IMR-90 (cell line): ENCODE results near the gene TBCK. TPM values are rescaled to one million over a fixed set of nuclear protein-coding genes. Genes with fewer than 3 reads are reported as not detected.

Experiments used
- ATAC-seq: fragments of 200-7000 bp; cut with Tn5 transposase; 2 replicates; pipeline ENCODE4 v1.9.1; 2020; ENCODE audit warnings: low read depth, mild to moderate bottlenecking, moderate library complexity
- BruUV-seq: library from RNA; stranded (reverse); fragments of 400-500 nt; replicated peaks from 2 replicates; lab custom pipeline; 2021; lab: Mats Ljungman, UMichigan
- CTCF ChIA-PET: fragments of 300-600 bp; formaldehyde crosslinking; extraction: SDS; loops from one replicate; lab custom pipeline; 2021; ENCODE audit warnings: antibody characterized with exemption; lab: Yijun Ruan, JAX
- POLR2A ChIA-PET: fragments of 300-600 bp; sonication (Branson Sonifier 250); formaldehyde crosslinking; loops from one replicate; lab custom pipeline; 2022; ENCODE audit warnings: antibody characterized with exemption; ENCODE audit not compliant: unreplicated experiment; lab: Charles Lee
- DNase-seq: peaks from one replicate; pipeline ENCODE4 v3.0.0; 2013
- H2AFZ ChIP-seq: replicated peaks from 2 replicates; pipeline ENCODE3; 2013; ENCODE audit warnings: low read length, mild to moderate bottlenecking; ENCODE audit not compliant: poor library complexity
- H2AK5ac ChIP-seq: 2 replicates; pipeline ENCODE4 v1.6.1; 2013; ENCODE audit warnings: low read depth, low read length, inconsistent platforms
- H2AK9ac ChIP-seq: replicated peaks from 2 replicates; pipeline ENCODE3; 2013; ENCODE audit warnings: mild to moderate bottlenecking, low read depth, low read length, moderate library complexity; ENCODE audit not compliant: poor library complexity
- H2BK120ac ChIP-seq: 2 replicates; pipeline ENCODE4 v1.6.1; 2013; ENCODE audit warnings: low read depth, low read length, inconsistent platforms
- H2BK15ac ChIP-seq: 3 replicates; pipeline ENCODE4 v1.6.1; 2013; ENCODE audit warnings: low read depth, low read length, inconsistent platforms
- H2BK20ac ChIP-seq: 2 replicates; pipeline ENCODE4 v1.6.1; 2013; ENCODE audit warnings: low read depth, mild to moderate bottlenecking, inconsistent platforms, low read length, moderate library complexity
- H2BK5ac ChIP-seq: 2 replicates; pipeline ENCODE4 v1.6.1; 2013; ENCODE audit warnings: mild to moderate bottlenecking, low read depth, low read length, inconsistent platforms; ENCODE audit not compliant: poor library complexity, severe bottlenecking
- H3K14ac ChIP-seq: replicated peaks from 2 replicates; pipeline ENCODE4 v1.6.1; 2013; ENCODE audit warnings: low read depth, low read length, inconsistent platforms
- H3K18ac ChIP-seq: 2 replicates; pipeline ENCODE4 v1.6.1; 2013; ENCODE audit warnings: low read depth, low read length, control low read depth
- H3K23ac ChIP-seq: 2 replicates; pipeline ENCODE4 v1.6.1; 2013; ENCODE audit warnings: low read depth, low read length, inconsistent platforms
- H3K27ac ChIP-seq: 2 replicates; pipeline ENCODE4 v1.5.1; 2013; ENCODE audit warnings: mild to moderate bottlenecking, control low read depth, low read length; ENCODE audit not compliant: insufficient read depth
- H3K27me3 ChIP-seq: 2 replicates; pipeline ENCODE4 v1.6.1; 2013; ENCODE audit warnings: low read length; ENCODE audit not compliant: control insufficient read depth, insufficient read depth
- H3K36me3 ChIP-seq: 2 replicates; pipeline ENCODE4 v1.6.1; 2013; ENCODE audit warnings: low read length, mixed read lengths; ENCODE audit not compliant: control insufficient read depth, insufficient read depth
- H3K4ac ChIP-seq: 2 replicates; pipeline ENCODE4 v1.6.1; 2013; ENCODE audit warnings: low read depth, low read length, inconsistent platforms
- H3K4me1 ChIP-seq: 2 replicates; pipeline ENCODE4 v1.6.1; 2013; ENCODE audit warnings: low read length, mixed read lengths; ENCODE audit not compliant: control insufficient read depth, insufficient read depth
- H3K4me2 ChIP-seq: 2 replicates; pipeline ENCODE4 v1.6.1; 2013; ENCODE audit warnings: low read depth, mild to moderate bottlenecking, control low read depth, low read length, moderate library complexity
- H3K4me3 ChIP-seq: 2 replicates; pipeline ENCODE4 v1.5.1; 2013; ENCODE audit warnings: low read depth, mild to moderate bottlenecking, control low read depth, low read length, moderate library complexity; ENCODE audit not compliant: insufficient read depth
- H3K56ac ChIP-seq: 2 replicates; pipeline ENCODE4 v1.6.1; 2013; ENCODE audit warnings: low read length, inconsistent platforms; ENCODE audit not compliant: insufficient read depth; ENCODE audit errors: extremely low read depth
- H3K79me1 ChIP-seq, 2 experiments: 2 replicates each; pipeline ENCODE4 v1.6.1; 2013; ENCODE audit warnings: low read length in 2 of 2, inconsistent platforms in 1 of 2, low read depth in 1 of 2
- H3K9ac ChIP-seq: 2 replicates; pipeline ENCODE4 v1.6.1; 2013; ENCODE audit warnings: low read depth, low read length, control low read depth
- H3K9me1 ChIP-seq: 2 replicates; pipeline ENCODE4 v1.6.1; 2013; ENCODE audit warnings: low read length, inconsistent platforms; ENCODE audit not compliant: insufficient read depth
- H3K9me3 ChIP-seq: 2 replicates; pipeline ENCODE4 v1.6.1; 2013; ENCODE audit warnings: low read length; ENCODE audit not compliant: control insufficient read depth, insufficient read depth
- H4K20me1 ChIP-seq: 2 replicates; pipeline ENCODE4 v1.6.1; 2013; ENCODE audit warnings: low read length, inconsistent platforms; ENCODE audit not compliant: insufficient read depth
- H4K5ac ChIP-seq: 2 replicates; pipeline ENCODE4 v1.6.1; 2013; ENCODE audit warnings: mild to moderate bottlenecking, low read depth, low read length, control low read depth
- H4K8ac ChIP-seq, 2 experiments: 2 replicates each; pipeline ENCODE4 v1.6.1; 2013; ENCODE audit warnings: low read depth in 2 of 2, low read length in 2 of 2, control low read depth in 1 of 2, inconsistent platforms in 1 of 2
- H4K91ac ChIP-seq: 2 replicates; pipeline ENCODE4 v1.6.1; 2013; ENCODE audit warnings: low read depth, low read length, inconsistent platforms; ENCODE audit not compliant: insufficient read depth
- BHLHE40 ChIP-seq: fragments of 150-350 bp; IDR thresholded peaks from 2 replicates; pipeline ENCODE4 v1.6.1; 2016; ENCODE audit warnings: mild to moderate bottlenecking, low read depth, low read length
- CEBPB ChIP-seq: IDR thresholded peaks from 2 replicates; pipeline ENCODE4 v1.6.1; 2012; ENCODE audit warnings: low read depth, low read length, improper control_type of control experiment
- CHD1 ChIP-seq: IDR thresholded peaks from 2 replicates; pipeline ENCODE4 v1.6.1; 2012; ENCODE audit warnings: low read depth, low read length, improper control_type of control experiment
- FOS ChIP-seq: fragments of 150-350 bp; IDR thresholded peaks from 2 replicates; pipeline ENCODE4 v1.6.1; 2016; ENCODE audit warnings: low read depth, low read length
- MAFK ChIP-seq: IDR thresholded peaks from 2 replicates; pipeline ENCODE4 v1.6.1; 2012; ENCODE audit warnings: low read depth, low read length, improper control_type of control experiment
- MAZ ChIP-seq: IDR thresholded peaks from 2 replicates; pipeline ENCODE4 v1.6.1; 2012; ENCODE audit warnings: low read depth, mild to moderate bottlenecking, low read length, improper control_type of control experiment, moderate library complexity, borderline replicate concordance
- MXI1 ChIP-seq: IDR thresholded peaks from 2 replicates; pipeline ENCODE4 v1.6.1; 2012; ENCODE audit warnings: low read depth, mild to moderate bottlenecking, low read length, moderate library complexity, borderline replicate concordance
- NFE2L2 ChIP-seq: fragments of 150-350 bp; IDR thresholded peaks from 2 replicates; pipeline ENCODE4 v1.6.1; 2016; ENCODE audit warnings: low read depth, mild to moderate bottlenecking, low read length
- POLR2A ChIP-seq: IDR thresholded peaks from 2 replicates; pipeline ENCODE4 v1.6.1; 2012; ENCODE audit warnings: mild to moderate bottlenecking, low read depth, low read length
- RAD21 ChIP-seq: IDR thresholded peaks from 2 replicates; pipeline ENCODE4 v1.6.1; 2012; ENCODE audit warnings: low read length, improper control_type of control experiment
- RCOR1 ChIP-seq: IDR thresholded peaks from 2 replicates; pipeline ENCODE4 v1.6.1; 2012; ENCODE audit warnings: mild to moderate bottlenecking, low read length, improper control_type of control experiment; ENCODE audit not compliant: insufficient replicate concordance
- RFX5 ChIP-seq: IDR thresholded peaks from 2 replicates; pipeline ENCODE4 v1.8.0; 2012; ENCODE audit warnings: low read depth, mild to moderate bottlenecking, low read length, moderate library complexity
- SMC3 ChIP-seq: fragments of 150-350 bp; IDR thresholded peaks from 2 replicates; pipeline ENCODE4 v1.6.1; 2016; ENCODE audit warnings: low read depth, mild to moderate bottlenecking, antibody characterized with exemption, low read length, moderate library complexity
- WGBS, 2 experiments: methylation state at CpG; one replicate each; pipeline versions ENCODE4 v1.1.5 to v1.1.7; 2013; ENCODE audit warnings: missing lambda C conversion rate in 2 of 2; ENCODE audit not compliant: insufficient read length in 1 of 2; ENCODE audit errors: extremely low coverage in 2 of 2; 5-methylcytosine and 5-hydroxymethylcytosine counted together
- dilution Hi-C: fragments of 300-500 bp; cut with HindIII; formaldehyde crosslinking; loops from one replicate; pipeline ENCODE4 v1.14.3; 2018; ENCODE audit warnings: low sequenced_read_pairs; ENCODE audit not compliant: unreplicated experiment
- in situ Hi-C: fragments of 300-500 bp; cut with MboI; formaldehyde crosslinking; loops from 3 replicates; pipeline ENCODE4 v1.14.3; 2019; ENCODE audit warnings: low sequenced_read_pairs, inconsistent platforms, mixed read lengths
- intact Hi-C: fragments of 100-400 bp; cut with micrococcal nuclease; formaldehyde crosslinking; loops from 2 replicates; pipeline ENCODE4 v1.10.0; 2022
- polyA plus RNA-seq, 3 experiments: library from polyadenylated mRNA; depleted of rRNA; stranded (reverse); fragments of >200 nt; gene quantifications; 2 replicates each; pipeline ENCODE4 v1.2.3, GENCODE V29; 2012; ENCODE audit warnings: low replicate concordance in 1 of 3
- total RNA-seq: library from RNA; depleted of rRNA; stranded (reverse); fragments of >200 nt; gene quantifications from 2 replicates; pipeline ENCODE4 v1.2.3, GENCODE V29; 2012
- TF ChIP-seq, protein P1 (sequence below): fragments of 150-350 bp; IDR thresholded peaks from 2 replicates; pipeline ENCODE4 v1.6.1; 2017; ENCODE audit warnings: mild to moderate bottlenecking, antibody characterized with exemption, low read length, low read depth
- TF ChIP-seq, protein P2 (sequence below): fragments of 150-350 bp; IDR thresholded peaks from 2 replicates; pipeline ENCODE4 v1.6.1; 2016; ENCODE audit warnings: low read depth, mild to moderate bottlenecking, low read length, moderate library complexity, borderline replicate concordance
- TF ChIP-seq, protein P3 (sequence below): conservative IDR thresholded peaks from 2 replicates; pipeline ENCODE4 v1.5.1; 2012; ENCODE audit warnings: mild to moderate bottlenecking, low read depth, low read length, improper control_type of control experiment

Gene TBCK
- total and polyA plus RNA-seq, 2 of the 4 experiments (the other 2 are of a cell fraction) = 10.7 to 29.9 TPM

DNA sequence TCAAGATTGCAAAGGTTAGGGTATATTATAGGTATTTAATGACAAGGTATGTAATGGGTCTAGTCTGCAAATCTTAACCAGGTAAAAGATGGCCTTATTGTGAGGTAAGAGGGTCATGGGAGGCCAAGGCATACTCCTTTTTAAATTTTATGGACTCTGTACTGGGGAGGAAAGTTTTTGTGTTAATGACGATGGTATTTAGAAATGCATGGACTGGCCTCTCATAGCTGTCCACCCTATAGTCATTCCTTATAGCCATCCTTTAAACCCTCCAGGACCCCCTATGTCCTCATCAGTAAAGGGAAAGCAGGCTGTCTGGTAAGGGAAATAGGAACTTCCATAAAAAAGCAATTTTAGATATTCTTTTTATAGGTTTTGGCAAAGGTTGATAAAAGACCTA lies 1.8 kb upstream of the TBCK start:
- H3K9ac ChIP-seq = no peak overlapping the region
- in situ Hi-C loops = no loop called here

More for the DNA sequence above, 1.8 kb upstream of the TBCK start:
- dilution Hi-C loops = no loop called here
- Histone ChIP-seq H2AK9ac (no peak overlapping the region), H3K4ac (no peak overlapping the region), H3K79me1 (peaks cover 18 to 26% of the 10 kb centered on the region in 2 experiments), H3K4me3 (no peak overlapping the region), H4K8ac (no peak overlapping the region), H4K20me1 (no peaks in the 10 kb centered on the region), H3K9me3 (no peaks in the 10 kb centered on the region), H3K4me1 (peaks cover 1% of the 10 kb centered on the region; the same call in 1 of the 2 replicates), H3K9me1 (no peaks in the 10 kb centered on the region), H4K5ac (no peak overlapping the region), H3K14ac (no peak overlapping the region), H3K23ac (no peak overlapping the region), H3K18ac (no peak overlapping the region), H3K56ac (no peak overlapping the region), H3K27me3 (no peaks in the 10 kb centered on the region), H3K27ac (no peak overlapping the region), H4K91ac (no peak overlapping the region), H3K36me3 (0 out of 2 replicates have a peak, but pooled peaks cover 3% of the 10 kb centered on the region), H2BK15ac (no peak overlapping the region), H2AFZ (no peak overlapping the region), H3K4me2 (peak overlapping the region; percentile 98), H2BK120ac (no peak overlapping the region), H2AK5ac (no peak overlapping the region), H2BK5ac (no peak overlapping the region), H2BK20ac (no peak overlapping the region)
- ChIA-PET POLR2A (no interaction called here), CTCF (no interaction called here)
- no TSS peak for BruUV-seq
- intact Hi-C loops = loop anchor here (5.0 kb wide), 1 partner anchor 51 kb away; no protein-coding TSS in a partner anchor
- TF ChIP-seq MXI1 (no peak), RCOR1 (no peak), MAFK (no peak), RFX5 (no peak), MAZ (no peak), RAD21 (no peak), FOS (no peak), BHLHE40 (no peak), NFE2L2 (no peak), CHD1 (no peak), POLR2A (no peak), SMC3 (no peak), CEBPB (no peak)
- TF ChIP-seq, protein P1, sequence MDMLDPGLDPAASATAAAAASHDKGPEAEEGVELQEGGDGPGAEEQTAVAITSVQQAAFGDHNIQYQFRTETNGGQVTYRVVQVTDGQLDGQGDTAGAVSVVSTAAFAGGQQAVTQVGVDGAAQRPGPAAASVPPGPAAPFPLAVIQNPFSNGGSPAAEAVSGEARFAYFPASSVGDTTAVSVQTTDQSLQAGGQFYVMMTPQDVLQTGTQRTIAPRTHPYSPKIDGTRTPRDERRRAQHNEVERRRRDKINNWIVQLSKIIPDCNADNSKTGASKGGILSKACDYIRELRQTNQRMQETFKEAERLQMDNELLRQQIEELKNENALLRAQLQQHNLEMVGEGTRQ = no peak
- TF ChIP-seq, protein P2, sequence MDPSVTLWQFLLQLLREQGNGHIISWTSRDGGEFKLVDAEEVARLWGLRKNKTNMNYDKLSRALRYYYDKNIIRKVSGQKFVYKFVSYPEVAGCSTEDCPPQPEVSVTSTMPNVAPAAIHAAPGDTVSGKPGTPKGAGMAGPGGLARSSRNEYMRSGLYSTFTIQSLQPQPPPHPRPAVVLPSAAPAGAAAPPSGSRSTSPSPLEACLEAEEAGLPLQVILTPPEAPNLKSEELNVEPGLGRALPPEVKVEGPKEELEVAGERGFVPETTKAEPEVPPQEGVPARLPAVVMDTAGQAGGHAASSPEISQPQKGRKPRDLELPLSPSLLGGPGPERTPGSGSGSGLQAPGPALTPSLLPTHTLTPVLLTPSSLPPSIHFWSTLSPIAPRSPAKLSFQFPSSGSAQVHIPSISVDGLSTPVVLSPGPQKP = no peak
- TF ChIP-seq, protein P3, sequence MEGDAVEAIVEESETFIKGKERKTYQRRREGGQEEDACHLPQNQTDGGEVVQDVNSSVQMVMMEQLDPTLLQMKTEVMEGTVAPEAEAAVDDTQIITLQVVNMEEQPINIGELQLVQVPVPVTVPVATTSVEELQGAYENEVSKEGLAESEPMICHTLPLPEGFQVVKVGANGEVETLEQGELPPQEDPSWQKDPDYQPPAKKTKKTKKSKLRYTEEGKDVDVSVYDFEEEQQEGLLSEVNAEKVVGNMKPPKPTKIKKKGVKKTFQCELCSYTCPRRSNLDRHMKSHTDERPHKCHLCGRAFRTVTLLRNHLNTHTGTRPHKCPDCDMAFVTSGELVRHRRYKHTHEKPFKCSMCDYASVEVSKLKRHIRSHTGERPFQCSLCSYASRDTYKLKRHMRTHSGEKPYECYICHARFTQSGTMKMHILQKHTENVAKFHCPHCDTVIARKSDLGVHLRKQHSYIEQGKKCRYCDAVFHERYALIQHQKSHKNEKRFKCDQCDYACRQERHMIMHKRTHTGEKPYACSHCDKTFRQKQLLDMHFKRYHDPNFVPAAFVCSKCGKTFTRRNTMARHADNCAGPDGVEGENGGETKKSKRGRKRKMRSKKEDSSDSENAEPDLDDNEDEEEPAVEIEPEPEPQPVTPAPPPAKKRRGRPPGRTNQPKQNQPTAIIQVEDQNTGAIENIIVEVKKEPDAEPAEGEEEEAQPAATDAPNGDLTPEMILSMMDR = no peak
- ATAC-seq (no peak), DNase-seq (no peak)
- no CpG with 5 or more reads among the region's 1 CpG for WGBS, 2 experiments
